ENCODE measurements around the gene MARVELD1.
A peak's percentile ranks its signal among the peaks of the same experiment; 100 is the strongest.

MARVELD1 gene

DNA sequence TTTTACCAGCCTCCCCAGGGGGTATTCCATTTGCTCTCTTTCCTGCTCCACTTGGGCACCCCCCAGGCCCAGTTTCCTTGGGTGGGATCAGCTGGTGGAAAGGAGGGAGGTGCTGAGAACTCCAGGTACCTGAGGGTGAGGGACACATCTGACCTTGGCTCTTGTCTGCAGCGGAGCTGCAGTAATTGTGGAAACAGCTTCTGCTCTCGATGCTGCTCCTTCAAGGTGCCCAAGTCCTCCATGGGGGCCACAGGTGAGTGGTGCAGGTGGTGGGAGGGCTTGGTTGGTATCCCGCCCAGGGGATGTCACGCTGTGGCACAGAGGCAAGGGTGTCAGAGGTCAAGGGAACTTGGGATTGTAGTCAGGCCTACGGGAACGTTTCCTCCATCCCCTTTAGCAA is 43.9 kb downstream of the MARVELD1 start:
- TF ChIP-seq, protein P1, sequence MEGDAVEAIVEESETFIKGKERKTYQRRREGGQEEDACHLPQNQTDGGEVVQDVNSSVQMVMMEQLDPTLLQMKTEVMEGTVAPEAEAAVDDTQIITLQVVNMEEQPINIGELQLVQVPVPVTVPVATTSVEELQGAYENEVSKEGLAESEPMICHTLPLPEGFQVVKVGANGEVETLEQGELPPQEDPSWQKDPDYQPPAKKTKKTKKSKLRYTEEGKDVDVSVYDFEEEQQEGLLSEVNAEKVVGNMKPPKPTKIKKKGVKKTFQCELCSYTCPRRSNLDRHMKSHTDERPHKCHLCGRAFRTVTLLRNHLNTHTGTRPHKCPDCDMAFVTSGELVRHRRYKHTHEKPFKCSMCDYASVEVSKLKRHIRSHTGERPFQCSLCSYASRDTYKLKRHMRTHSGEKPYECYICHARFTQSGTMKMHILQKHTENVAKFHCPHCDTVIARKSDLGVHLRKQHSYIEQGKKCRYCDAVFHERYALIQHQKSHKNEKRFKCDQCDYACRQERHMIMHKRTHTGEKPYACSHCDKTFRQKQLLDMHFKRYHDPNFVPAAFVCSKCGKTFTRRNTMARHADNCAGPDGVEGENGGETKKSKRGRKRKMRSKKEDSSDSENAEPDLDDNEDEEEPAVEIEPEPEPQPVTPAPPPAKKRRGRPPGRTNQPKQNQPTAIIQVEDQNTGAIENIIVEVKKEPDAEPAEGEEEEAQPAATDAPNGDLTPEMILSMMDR (IDR thresholded peaks at IDR 0.05), result no peak

DNA sequence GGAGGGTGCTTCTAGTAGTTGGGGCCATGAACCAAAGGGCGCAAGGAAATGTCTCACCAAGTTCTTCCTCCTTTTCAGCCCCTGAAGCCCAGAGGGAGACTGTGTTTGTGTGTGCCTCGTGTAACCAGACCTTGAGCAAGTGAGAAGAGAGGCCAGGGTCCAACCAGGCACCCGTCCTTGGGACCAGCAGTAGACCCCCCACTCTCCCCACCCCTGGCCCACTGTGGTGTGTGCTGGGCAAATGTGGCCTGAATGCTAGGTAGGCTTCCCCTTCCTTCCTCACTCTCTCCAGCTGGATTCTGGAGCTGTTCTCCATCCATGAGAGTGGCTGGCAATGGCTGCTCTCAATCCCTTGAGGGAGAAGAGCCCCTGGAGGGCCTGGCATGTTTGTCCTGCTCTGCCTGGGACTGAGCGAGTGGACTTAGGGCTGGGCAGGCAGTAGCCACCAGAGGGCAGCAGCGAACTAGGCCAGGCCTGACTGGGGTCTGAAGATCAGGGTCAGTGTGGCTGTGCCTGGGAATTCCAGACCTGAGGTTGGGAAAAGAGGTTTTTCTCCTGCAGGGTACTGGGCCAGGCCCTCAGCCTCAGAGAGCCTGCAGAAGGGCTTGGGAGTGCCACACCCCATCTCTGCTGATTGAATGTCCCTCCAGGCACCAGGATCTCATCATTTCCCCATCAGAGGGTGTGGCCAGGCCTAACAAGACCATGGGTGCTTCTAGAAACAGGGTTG is 45.8 kb downstream of the MARVELD1 start:
- TF ChIP-seq, protein P1 (IDR thresholded peaks at IDR 0.05), result peak; percentile 94

DNA sequence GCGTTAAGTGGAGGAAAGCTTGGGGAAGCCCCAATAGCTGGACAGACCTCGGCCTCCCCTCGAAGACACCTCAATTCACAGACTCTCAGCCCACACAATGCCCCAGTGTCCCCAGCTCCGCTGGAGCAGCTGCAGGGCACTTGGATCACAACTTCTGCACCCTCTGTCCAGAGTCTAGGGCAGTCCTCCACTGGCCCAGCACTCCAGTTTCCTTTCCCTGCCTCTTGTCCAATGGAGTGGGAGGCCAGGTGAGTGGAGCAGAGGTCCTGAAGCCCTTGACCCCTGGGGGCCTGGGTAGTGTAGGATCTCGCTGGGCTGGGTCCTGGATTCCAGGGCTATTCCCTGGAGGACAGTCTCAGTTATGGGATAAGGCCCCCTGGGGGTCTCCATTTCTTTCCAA is 46.4 kb downstream of the MARVELD1 start:
- TF ChIP-seq, protein P1 (IDR thresholded peaks at IDR 0.05), result no peak

DNA sequence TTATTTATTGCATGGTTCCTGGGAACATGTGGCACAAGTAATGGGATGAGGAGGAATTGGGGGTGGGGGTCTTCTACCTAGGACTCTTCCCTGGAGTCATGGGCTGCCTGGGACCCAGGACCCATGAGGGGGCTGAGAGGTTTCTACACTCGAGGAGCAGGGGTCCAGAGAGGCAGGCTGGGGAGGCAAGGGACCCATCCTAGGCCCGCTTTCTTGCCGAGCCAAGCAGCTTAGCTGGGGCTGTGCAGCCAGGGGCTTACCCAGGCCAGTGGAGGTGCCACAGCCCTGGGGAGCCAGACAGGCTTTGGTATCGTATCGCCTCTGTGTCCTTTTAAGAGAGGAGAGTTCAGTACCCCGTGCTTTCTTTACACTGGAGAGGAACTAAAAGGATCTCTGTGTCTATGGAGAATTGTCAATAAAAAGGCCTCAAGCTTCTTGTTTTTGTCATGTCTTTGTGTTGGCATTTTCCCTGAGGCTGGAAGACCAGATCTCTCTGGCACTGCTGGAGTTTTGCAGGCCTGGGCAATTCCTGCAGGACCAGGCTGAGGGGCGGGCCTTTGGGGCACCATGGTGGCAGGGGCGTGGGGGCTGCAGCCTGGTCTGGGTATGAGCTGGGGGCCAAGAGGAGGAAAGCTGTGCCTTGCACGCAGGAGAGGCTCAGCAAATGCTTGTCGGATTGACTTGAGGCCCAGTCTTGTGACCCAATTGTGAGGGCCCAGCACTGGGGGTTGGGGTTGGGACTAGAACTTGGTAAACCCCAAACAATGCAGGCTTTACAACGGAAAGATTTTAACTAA is 47.1 kb downstream of the MARVELD1 start:
- TF ChIP-seq, protein P1 (IDR thresholded peaks at IDR 0.05), result no peak

DNA sequence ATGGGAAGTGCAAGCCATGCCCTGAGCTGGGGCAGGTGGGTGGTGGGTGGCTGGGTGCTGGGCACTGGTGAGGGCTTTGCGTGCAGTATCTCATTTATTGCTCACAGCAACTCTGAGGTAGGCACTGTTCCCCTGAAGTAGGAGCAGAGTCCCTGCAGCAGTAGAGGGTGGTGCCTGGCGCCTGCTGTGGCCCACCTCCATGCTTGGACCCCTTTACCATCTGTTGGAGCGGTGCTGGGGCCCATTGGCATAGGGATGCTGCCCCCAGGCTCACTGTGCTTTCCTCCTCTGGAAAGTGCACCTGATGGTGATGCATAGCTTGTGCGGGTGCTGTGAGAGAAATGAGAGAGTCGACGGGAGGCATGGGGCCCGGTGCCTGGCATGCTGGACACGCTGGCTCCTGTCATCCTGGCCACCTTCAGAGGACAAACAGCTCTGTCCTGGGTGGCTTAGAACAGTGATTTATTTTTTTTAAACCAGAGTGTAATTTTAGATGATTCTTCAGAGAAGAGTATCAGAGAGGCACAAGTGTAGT is 47.9 kb downstream of the MARVELD1 start:
- TF ChIP-seq, protein P1 (IDR thresholded peaks at IDR 0.05), result no peak

DNA sequence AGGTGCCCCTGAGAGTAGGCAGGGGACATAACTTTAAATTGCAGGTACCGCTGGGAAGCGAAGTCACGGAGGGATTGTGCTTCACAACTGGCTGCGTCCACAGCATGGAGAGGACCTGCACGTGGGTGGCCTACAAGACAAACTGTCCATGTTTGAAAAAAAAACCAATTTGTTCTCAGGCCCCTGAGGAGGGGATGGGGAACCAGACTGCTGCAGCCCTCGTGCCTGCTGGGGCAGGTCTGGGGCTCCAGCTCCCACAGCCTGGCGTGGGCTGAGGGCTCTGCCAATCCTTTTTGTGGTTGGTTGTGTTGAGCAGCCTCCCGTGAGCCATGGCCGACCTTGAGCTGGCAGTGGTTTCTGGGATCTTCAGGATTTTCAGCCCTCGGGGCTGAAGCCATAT is 48.5 kb downstream of the MARVELD1 start:
- TF ChIP-seq, protein P1 (IDR thresholded peaks at IDR 0.05), result no peak

DNA sequence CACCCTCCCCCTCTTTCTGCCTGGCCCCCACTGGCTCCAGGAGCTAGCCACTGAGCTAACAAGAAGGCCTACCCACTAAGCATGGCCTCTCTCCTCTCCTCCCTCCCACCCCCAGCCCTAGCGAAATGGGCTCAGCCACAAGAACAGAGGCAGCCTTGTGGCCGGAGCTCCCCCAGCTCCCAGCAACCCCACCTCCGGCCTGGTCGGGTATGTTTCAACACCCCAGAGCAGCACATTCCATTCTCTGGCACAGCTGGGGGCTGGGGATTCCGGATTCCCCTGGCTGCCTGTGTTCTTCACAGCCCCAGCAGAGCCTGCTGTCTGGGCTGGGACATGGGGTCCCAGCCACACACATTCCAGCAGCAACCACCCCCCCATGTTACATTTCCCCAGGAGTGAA is 49.3 kb downstream of the MARVELD1 start:
- TF ChIP-seq, protein P1 (IDR thresholded peaks at IDR 0.05), result no peak

All from LNCAP (cell line).